ENCODE data around the gene DTYMK.

The DTYMK gene

GRCh38 chr2:241706537-241706936 lies 19.9 kb upstream of the DTYMK start:
- DNase-seq (ENCODE audit: low read depth in 2 of 2), result no peak

GRCh38 chr2:241703032-241703604 lies 16.5 kb upstream of the DTYMK start:
- no peak for DNase-seq (ENCODE audit: low read depth in 2 of 2)

GRCh38 chr2:241702155-241703031 lies 15.8 kb upstream of the DTYMK start:
- DNase-seq (ENCODE audit: low read depth in 2 of 2), result peak; percentile 82 to 87

- DNase-seq (ENCODE audit: low read depth in 2 of 2), result peak; percentile 92 to 96
Measured at GRCh38 chr2:241701399-241702154, 15.0 kb upstream of the DTYMK start, which contains the start of gene ING5. TSS of gene ING5 (plus strand) at chr2:241702039. CDS start at chr2:241702066, 27 bp downstream.

GRCh38 chr2:241701149-241701398 lies 14.5 kb upstream of the DTYMK start:
- no peak for DNase-seq (ENCODE audit: low read depth in 2 of 2)

GRCh38 chr2:241695651-241696050 lies 9.0 kb upstream of the DTYMK start:
- no peak for DNase-seq (ENCODE audit: low read depth in 2 of 2)

GRCh38 chr2:241692448-241692847 lies 5.8 kb upstream of the DTYMK start:
- DNase-seq (ENCODE audit: low read depth in 2 of 2), result no peak

GRCh38 chr2:241690202-241690717 lies 3.6 kb upstream of the DTYMK start:
- no peak for DNase-seq (ENCODE audit: low read depth in 2 of 2)

GRCh38 chr2:241689306-241689705 lies 2.7 kb upstream of the DTYMK start:
- DNase-seq (ENCODE audit: low read depth in 2 of 2), result no peak

GRCh38 chr2:241686324-241686649 lies 328 bp downstream of the DTYMK start:
- no peak for DNase-seq (ENCODE audit: low read depth in 2 of 2)

- no peak for DNase-seq (ENCODE audit: low read depth in 2 of 2)
Measured at GRCh38 chr2:241680827-241681599, 5.6 kb downstream of the DTYMK start.

- no peak for DNase-seq (ENCODE audit: low read depth in 2 of 2)
Measured at GRCh38 chr2:241680044-241680443, 6.6 kb downstream of the DTYMK start.

GRCh38 chr2:241678784-241679540 lies 7.7 kb downstream of the DTYMK start:
- DNase-seq (ENCODE audit: low read depth in 2 of 2), result no peak

- DNase-seq (ENCODE audit: low read depth in 2 of 2), result no peak
Measured at GRCh38 chr2:241678307-241678706, 8.3 kb downstream of the DTYMK start.

GRCh38 chr2:241677392-241677791 lies 9.2 kb downstream of the DTYMK start:
- no peak for DNase-seq (ENCODE audit: low read depth in 2 of 2)

- no peak for DNase-seq (ENCODE audit: low read depth in 2 of 2)
Measured at GRCh38 chr2:241676665-241677064, 9.9 kb downstream of the DTYMK start.

- DNase-seq (ENCODE audit: low read depth in 2 of 2), result no peak
Measured at GRCh38 chr2:241675885-241676284, 10.7 kb downstream of the DTYMK start.

GRCh38 chr2:241673797-241674725 lies 12.6 kb downstream of the DTYMK start:
- no peak for DNase-seq (ENCODE audit: low read depth in 2 of 2)

- no peak for DNase-seq (ENCODE audit: low read depth in 2 of 2)
Measured at GRCh38 chr2:241673189-241673663, 13.4 kb downstream of the DTYMK start.
